ENCODE data around the gene WIPF3. TPM values are rescaled to one million over a fixed set of nuclear protein-coding genes. Genes with fewer than 3 reads are reported as not detected.

Gene WIPF3
- total RNA-seq, 1 experiment from 2014 or later: 2.0 TPM

DNA sequence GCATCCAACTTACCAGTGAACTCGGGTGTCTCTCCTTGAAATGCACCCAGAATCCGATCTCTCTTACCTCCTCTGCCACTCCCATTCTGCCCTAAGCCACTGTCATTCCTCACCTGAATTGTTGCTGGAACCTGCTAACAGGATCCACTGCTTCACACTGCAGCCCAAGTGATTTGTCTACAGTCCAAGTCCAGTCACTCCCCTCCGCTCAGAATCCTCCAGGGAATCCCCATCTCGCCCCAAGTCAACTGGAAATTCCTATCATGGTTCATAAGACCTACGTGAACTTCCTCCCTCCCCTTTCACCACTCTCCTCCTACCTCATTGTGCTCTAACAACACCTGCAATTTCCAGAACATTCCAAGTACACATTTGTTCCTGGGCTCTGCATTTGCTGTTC is 92.0 kb downstream of the WIPF3 start:
- DNase-seq (ENCODE audit: low read depth, low spot score): no peak
- no peak overlapping the region for H3K27ac ChIP-seq (ENCODE audit: low read length)
- BruUV-seq (replicated peaks): no TSS peak
- TF ChIP-seq TCF7L2 (IDR thresholded peaks at IDR 0.05; ENCODE audit: low read depth, low read length) (no peak), SIN3A (IDR thresholded peaks at IDR 0.05; ENCODE audit: borderline replicate concordance, insufficient read depth, low read depth, low read length) (no peak)
- TF ChIP-seq, protein P1, sequence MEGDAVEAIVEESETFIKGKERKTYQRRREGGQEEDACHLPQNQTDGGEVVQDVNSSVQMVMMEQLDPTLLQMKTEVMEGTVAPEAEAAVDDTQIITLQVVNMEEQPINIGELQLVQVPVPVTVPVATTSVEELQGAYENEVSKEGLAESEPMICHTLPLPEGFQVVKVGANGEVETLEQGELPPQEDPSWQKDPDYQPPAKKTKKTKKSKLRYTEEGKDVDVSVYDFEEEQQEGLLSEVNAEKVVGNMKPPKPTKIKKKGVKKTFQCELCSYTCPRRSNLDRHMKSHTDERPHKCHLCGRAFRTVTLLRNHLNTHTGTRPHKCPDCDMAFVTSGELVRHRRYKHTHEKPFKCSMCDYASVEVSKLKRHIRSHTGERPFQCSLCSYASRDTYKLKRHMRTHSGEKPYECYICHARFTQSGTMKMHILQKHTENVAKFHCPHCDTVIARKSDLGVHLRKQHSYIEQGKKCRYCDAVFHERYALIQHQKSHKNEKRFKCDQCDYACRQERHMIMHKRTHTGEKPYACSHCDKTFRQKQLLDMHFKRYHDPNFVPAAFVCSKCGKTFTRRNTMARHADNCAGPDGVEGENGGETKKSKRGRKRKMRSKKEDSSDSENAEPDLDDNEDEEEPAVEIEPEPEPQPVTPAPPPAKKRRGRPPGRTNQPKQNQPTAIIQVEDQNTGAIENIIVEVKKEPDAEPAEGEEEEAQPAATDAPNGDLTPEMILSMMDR (IDR thresholded peaks at IDR 0.05): no peak
- TF ChIP-seq, protein P2, sequence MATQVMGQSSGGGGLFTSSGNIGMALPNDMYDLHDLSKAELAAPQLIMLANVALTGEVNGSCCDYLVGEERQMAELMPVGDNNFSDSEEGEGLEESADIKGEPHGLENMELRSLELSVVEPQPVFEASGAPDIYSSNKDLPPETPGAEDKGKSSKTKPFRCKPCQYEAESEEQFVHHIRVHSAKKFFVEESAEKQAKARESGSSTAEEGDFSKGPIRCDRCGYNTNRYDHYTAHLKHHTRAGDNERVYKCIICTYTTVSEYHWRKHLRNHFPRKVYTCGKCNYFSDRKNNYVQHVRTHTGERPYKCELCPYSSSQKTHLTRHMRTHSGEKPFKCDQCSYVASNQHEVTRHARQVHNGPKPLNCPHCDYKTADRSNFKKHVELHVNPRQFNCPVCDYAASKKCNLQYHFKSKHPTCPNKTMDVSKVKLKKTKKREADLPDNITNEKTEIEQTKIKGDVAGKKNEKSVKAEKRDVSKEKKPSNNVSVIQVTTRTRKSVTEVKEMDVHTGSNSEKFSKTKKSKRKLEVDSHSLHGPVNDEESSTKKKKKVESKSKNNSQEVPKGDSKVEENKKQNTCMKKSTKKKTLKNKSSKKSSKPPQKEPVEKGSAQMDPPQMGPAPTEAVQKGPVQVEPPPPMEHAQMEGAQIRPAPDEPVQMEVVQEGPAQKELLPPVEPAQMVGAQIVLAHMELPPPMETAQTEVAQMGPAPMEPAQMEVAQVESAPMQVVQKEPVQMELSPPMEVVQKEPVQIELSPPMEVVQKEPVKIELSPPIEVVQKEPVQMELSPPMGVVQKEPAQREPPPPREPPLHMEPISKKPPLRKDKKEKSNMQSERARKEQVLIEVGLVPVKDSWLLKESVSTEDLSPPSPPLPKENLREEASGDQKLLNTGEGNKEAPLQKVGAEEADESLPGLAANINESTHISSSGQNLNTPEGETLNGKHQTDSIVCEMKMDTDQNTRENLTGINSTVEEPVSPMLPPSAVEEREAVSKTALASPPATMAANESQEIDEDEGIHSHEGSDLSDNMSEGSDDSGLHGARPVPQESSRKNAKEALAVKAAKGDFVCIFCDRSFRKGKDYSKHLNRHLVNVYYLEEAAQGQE (IDR thresholded peaks at IDR 0.05; ENCODE audit: insufficient read depth in 1 of 2, low read depth in 2 of 2, low read length in 1 of 2): no peak
- no peak for ATAC-seq
- no peaks in the 10 kb centered on the region for H3K36me3 ChIP-seq (ENCODE audit: control insufficient read depth, insufficient read depth, low read length)
- in situ Hi-C loops (cut with HindIII; ENCODE audit: low pct_unique_long_range_greater_than_20kb, low sequenced_read_pairs): no loop called here
- no peaks in the 10 kb centered on the region; the same call in 1 of the 2 replicates for H3K27me3 ChIP-seq (ENCODE audit: control insufficient read depth, insufficient read depth, low read length)
- H3K4me1 ChIP-seq (ENCODE audit: control insufficient read depth, insufficient read depth, low read length): no peaks in the 10 kb centered on the region
- ChIA-PET CTCF (no interaction called here), POLR2A (interaction anchor here (0.6 kb wide), 1 partner anchor 343 kb away, joined by 4 read pairs; no protein-coding TSS in a partner anchor)
- no peak overlapping the region for H3K4me3 ChIP-seq (ENCODE audit: low read depth in 2 of 2, low read length in 2 of 2)
- no peaks in the 10 kb centered on the region for H3K9me3 ChIP-seq (ENCODE audit: control insufficient read depth, insufficient read depth, low read depth, low read length)
- intact Hi-C loops (cut with micrococcal nuclease; ENCODE audit: unreplicated experiment): no loop called here

DNA sequence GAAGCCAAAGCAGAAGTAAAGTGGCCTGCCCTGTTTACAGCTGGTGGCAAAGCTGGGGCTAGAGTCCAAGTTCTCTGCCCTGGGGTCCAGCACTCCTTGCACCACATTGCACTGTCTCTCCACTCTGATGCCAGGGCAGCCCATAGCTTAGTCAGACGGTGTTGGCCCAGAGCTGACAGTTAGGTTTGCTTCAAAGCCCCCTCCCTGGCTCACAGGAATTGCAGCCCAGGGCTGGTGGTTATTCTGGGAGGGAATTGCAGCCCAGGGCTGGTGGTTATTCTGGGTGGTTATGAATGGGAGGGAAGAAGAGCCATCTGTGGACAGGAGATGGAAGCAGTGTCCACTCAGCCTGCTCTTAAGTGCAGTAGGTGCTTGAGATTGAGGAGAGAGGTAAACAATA is 94.4 kb downstream of the WIPF3 start:
- Histone ChIP-seq H3K4me3 (ENCODE audit: low read depth in 2 of 2, low read length in 2 of 2) (no peak overlapping the region), H3K27ac (ENCODE audit: low read length) (no peak overlapping the region), H3K27me3 (ENCODE audit: control insufficient read depth, insufficient read depth, low read length) (no peaks in the 10 kb centered on the region), H3K9me3 (ENCODE audit: control insufficient read depth, insufficient read depth, low read depth, low read length) (no peaks in the 10 kb centered on the region), H3K36me3 (ENCODE audit: control insufficient read depth, insufficient read depth, low read length) (no peaks in the 10 kb centered on the region), H3K4me1 (ENCODE audit: control insufficient read depth, insufficient read depth, low read length) (no peaks in the 10 kb centered on the region)
- DNase-seq (ENCODE audit: low read depth, low spot score) (no peak), ATAC-seq (peak; percentile 68)
- POLR2A ChIA-PET: no interaction called here
- intact Hi-C loops (cut with micrococcal nuclease; ENCODE audit: unreplicated experiment) (no loop called here), in situ Hi-C loops (cut with HindIII; ENCODE audit: low pct_unique_long_range_greater_than_20kb, low sequenced_read_pairs) (no loop called here)
- BruUV-seq (replicated peaks): no TSS peak
- TF ChIP-seq SIN3A (IDR thresholded peaks at IDR 0.05; ENCODE audit: borderline replicate concordance, insufficient read depth, low read depth, low read length): no peak
- TF ChIP-seq, protein P1 (IDR thresholded peaks at IDR 0.05): no peak
- TF ChIP-seq TCF7L2 (IDR thresholded peaks at IDR 0.05; ENCODE audit: low read depth, low read length): no peak
- TF ChIP-seq, protein P2 (IDR thresholded peaks at IDR 0.05; ENCODE audit: insufficient read depth in 1 of 2, low read depth in 2 of 2, low read length in 1 of 2): no peak
- no peak for TF ChIP-seq POLR2AphosphoS5 (IDR thresholded peaks at IDR 0.05; ENCODE audit: low read depth, low read length)
- CTCF ChIA-PET: no interaction called here
